SK-N-SH (cell line): ENCODE results near the gene M6PR. TPM values are rescaled to one million over a fixed set of nuclear protein-coding genes. Genes with fewer than 3 reads are reported as not detected.

Experiments
- CTCF ChIA-PET: fragments of 300-600, 350-600 bp; formaldehyde crosslinking; extraction: SDS; loops from one replicate; lab custom pipeline; 2021; lab: Yijun Ruan, JAX
- POLR2A ChIA-PET: fragments of 350-600 bp; sonication (Branson Sonifier 250); formaldehyde crosslinking; extraction: SDS; loops from one replicate; lab custom pipeline; 2020; ENCODE audit warnings: antibody characterized with exemption, inconsistent platforms; lab: Yijun Ruan, JAX
- DNase-seq: peaks from one replicate; pipeline ENCODE4 v3.0.0; 2012
- H2AFZ ChIP-seq: fragments of 200-600 bp; sonication (generic); 2 replicates; pipeline ENCODE4 v1.8.1; 2016; ENCODE audit warnings: antibody characterized with exemption, mild to moderate bottlenecking, low read depth
- H3F3A ChIP-seq: fragments of 200-600 bp; sonication (generic); replicated peaks from 2 replicates; pipeline ENCODE3; 2016; ENCODE audit warnings: antibody characterized with exemption, mild to moderate bottlenecking; ENCODE audit not compliant: insufficient read depth
- H3K27ac ChIP-seq, 2 experiments: fragments of 200-500 bp in 1 of 2; fragments of 200-600 bp in 1 of 2; sonication (Bioruptor generic) in 1 of 2; sonication (generic), shearing (Covaris generic) in 1 of 2; 2 replicates each; pipeline versions ENCODE4 v1.5.1 to v1.6.1; 2014 to 2016; ENCODE audit warnings: low read depth in 2 of 2, inconsistent platforms in 1 of 2, low read length in 1 of 2, mild to moderate bottlenecking in 1 of 2, mixed read lengths in 1 of 2
- H3K27me3 ChIP-seq: fragments of 200-600 bp; sonication (generic), shearing (Covaris generic); 2 replicates; pipeline ENCODE4 v1.6.1; 2016; ENCODE audit warnings: mixed run types; ENCODE audit not compliant: insufficient read depth
- H3K36me3 ChIP-seq, 2 experiments: fragments of 200-500 bp in 1 of 2; fragments of 200-600 bp in 1 of 2; sonication (Bioruptor generic) in 1 of 2; sonication (generic) in 1 of 2; replicated peaks in 1 of 2; 2 replicates each; pipeline versions ENCODE3 to v1.5.1; 2014 to 2016; ENCODE audit warnings: low read length in 1 of 2, mild to moderate bottlenecking in 1 of 2; ENCODE audit not compliant: insufficient read depth in 2 of 2, control insufficient read depth in 1 of 2
- H3K4me1 ChIP-seq, 2 experiments: fragments of 200-500 bp in 1 of 2; fragments of 200-600 bp in 1 of 2; sonication (Bioruptor generic) in 1 of 2; sonication (generic), shearing (Covaris generic) in 1 of 2; 2 replicates each; pipeline versions ENCODE4 v1.5.1 to v1.6.1; 2014 to 2016; ENCODE audit warnings: low read depth in 1 of 2, low read length in 1 of 2, mixed run types in 1 of 2; ENCODE audit not compliant: insufficient read depth in 2 of 2, control insufficient read depth in 1 of 2
- H3K4me2 ChIP-seq: fragments of 200-600 bp; sonication (generic), shearing (Covaris generic); 2 replicates; pipeline ENCODE4 v1.6.1; 2017; ENCODE audit warnings: mixed run types
- H3K4me3 ChIP-seq, 2 experiments: fragments of 200-500 bp in 1 of 2; fragments of 200-600 bp in 1 of 2; sonication (Bioruptor generic) in 1 of 2; sonication (generic), shearing (Covaris generic) in 1 of 2; 2 replicates each; pipeline versions ENCODE4 v1.5.1 to v1.8.1; 2014 to 2016; ENCODE audit warnings: low read depth in 2 of 2, inconsistent platforms in 1 of 2, low read length in 1 of 2, mild to moderate bottlenecking in 1 of 2, mixed read lengths in 1 of 2, moderate library complexity in 1 of 2
- H3K79me2 ChIP-seq: fragments of 200-600 bp; sonication (generic); 2 replicates; pipeline ENCODE4 v1.8.1; 2017; ENCODE audit warnings: mild to moderate bottlenecking; ENCODE audit not compliant: insufficient read depth
- H3K9ac ChIP-seq: fragments of 200-600 bp; sonication (generic); 2 replicates; pipeline ENCODE4 v1.6.1; 2017; ENCODE audit warnings: mixed run types
- H3K9me2 ChIP-seq: fragments of 200-600 bp; sonication (generic); 2 replicates; pipeline ENCODE4 v1.6.1; 2017; ENCODE audit warnings: mixed run types
- H3K9me3 ChIP-seq: fragments of 200-600 bp; sonication (generic); 2 replicates; pipeline ENCODE4 v1.6.1; 2017; ENCODE audit warnings: mixed run types, mild to moderate bottlenecking, moderate library complexity
- H4K20me1 ChIP-seq: fragments of 200-600 bp; sonication (generic); 2 replicates; pipeline ENCODE4 v1.6.1; 2017; ENCODE audit warnings: mild to moderate bottlenecking, mixed run types; ENCODE audit not compliant: insufficient read depth
- EP300 ChIP-seq, 2 experiments: IDR thresholded peaks; 2 replicates each; pipeline versions ENCODE4 v1.4.0 to v1.6.1; 2012; ENCODE audit warnings: borderline replicate concordance in 1 of 2, low read depth in 1 of 2, low read length in 1 of 2
- FOXM1 ChIP-seq: IDR thresholded peaks from 2 replicates; pipeline ENCODE4 v1.4.0; 2012; ENCODE audit warnings: low read depth, mild to moderate bottlenecking
- GATA2 ChIP-seq: sonication (generic); formaldehyde crosslinking; IDR thresholded peaks from 2 replicates; pipeline ENCODE4 v1.5.0; 2020; ENCODE audit warnings: mild to moderate bottlenecking, missing genetic modification reagents
- NRF1 ChIP-seq: IDR thresholded peaks from 2 replicates; pipeline ENCODE4 v1.6.1; 2012; ENCODE audit warnings: low read depth, mild to moderate bottlenecking, low read length
- POLR2AphosphoS5 ChIP-seq: IDR thresholded peaks from 2 replicates; pipeline ENCODE4 v1.6.1; 2012; ENCODE audit warnings: low read depth, low read length
- RAD21 ChIP-seq: IDR thresholded peaks from 2 replicates; pipeline ENCODE4 v1.6.1; 2012; ENCODE audit warnings: mild to moderate bottlenecking, low read length
- RCOR1 ChIP-seq: fragments of 150-350 bp; IDR thresholded peaks from 2 replicates; pipeline ENCODE4 v1.6.1; 2017; ENCODE audit warnings: antibody characterized with exemption, low read length
- TCF12 ChIP-seq: IDR thresholded peaks from 2 replicates; pipeline ENCODE4 v1.4.0; 2012
- ZBTB33 ChIP-seq: IDR thresholded peaks from 2 replicates; pipeline ENCODE4 v1.4.0; 2012; ENCODE audit warnings: low read depth, borderline replicate concordance
- WGBS: methylation state at CpG from one replicate; pipeline ENCODE4 v1.1.6; 2017; ENCODE audit warnings: low lambda C conversion rate; 5-methylcytosine and 5-hydroxymethylcytosine counted together
- polyA plus RNA-seq, 3 experiments: library from polyadenylated mRNA; depleted of rRNA; stranded (reverse); fragments of >200 nt; gene quantifications; 2 replicates each; pipeline ENCODE4 v1.2.3, GENCODE V29; 2012
- TF ChIP-seq, protein P1 (sequence below): IDR thresholded peaks from 2 replicates; pipeline ENCODE4 v1.6.1; 2012; ENCODE audit warnings: mild to moderate bottlenecking, low read depth, low read length, moderate library complexity
- TF ChIP-seq, protein P2 (sequence below): fragments of 150-350 bp; IDR thresholded peaks from 2 replicates; pipeline ENCODE4 v1.6.1; 2016; ENCODE audit warnings: mild to moderate bottlenecking, low read depth, low read length
- TF ChIP-seq, protein P3 (sequence below): IDR thresholded peaks from 2 replicates; pipeline ENCODE4; 2012

Gene M6PR
- polyA plus RNA-seq, 1 of the 3 experiments (the other 2 are of a cell fraction): 132 TPM

- Histone ChIP-seq H3K4me1 (no peaks in the 10 kb centered on the region; a peak in 1 of 4 replicates), H3K27ac (no peak overlapping the region), H3K36me3 (no peaks in the 10 kb centered on the region), H2AFZ (no peak overlapping the region), H3K4me3 (no peak overlapping the region), H3K27me3 (no peaks in the 10 kb centered on the region), H4K20me1 (no peaks in the 10 kb centered on the region), H3F3A (no peaks in the 10 kb centered on the region), H3K9me2 (no peaks in the 10 kb centered on the region), H3K9me3 (no peaks in the 10 kb centered on the region), H3K79me2 (no peaks in the 10 kb centered on the region), H3K9ac (no peak overlapping the region), H3K4me2 (no peak overlapping the region)
- CTCF ChIA-PET: interaction anchor here (1.1 kb wide), 1 partner anchor 94 kb away, joined by 3 read pairs; no protein-coding TSS in a partner anchor
- POLR2A ChIA-PET: no interaction called here
- 94% methylated on average over 14 of the region's 15 CpGs for WGBS
- DNase-seq: no peak
- TF ChIP-seq, protein P1, sequence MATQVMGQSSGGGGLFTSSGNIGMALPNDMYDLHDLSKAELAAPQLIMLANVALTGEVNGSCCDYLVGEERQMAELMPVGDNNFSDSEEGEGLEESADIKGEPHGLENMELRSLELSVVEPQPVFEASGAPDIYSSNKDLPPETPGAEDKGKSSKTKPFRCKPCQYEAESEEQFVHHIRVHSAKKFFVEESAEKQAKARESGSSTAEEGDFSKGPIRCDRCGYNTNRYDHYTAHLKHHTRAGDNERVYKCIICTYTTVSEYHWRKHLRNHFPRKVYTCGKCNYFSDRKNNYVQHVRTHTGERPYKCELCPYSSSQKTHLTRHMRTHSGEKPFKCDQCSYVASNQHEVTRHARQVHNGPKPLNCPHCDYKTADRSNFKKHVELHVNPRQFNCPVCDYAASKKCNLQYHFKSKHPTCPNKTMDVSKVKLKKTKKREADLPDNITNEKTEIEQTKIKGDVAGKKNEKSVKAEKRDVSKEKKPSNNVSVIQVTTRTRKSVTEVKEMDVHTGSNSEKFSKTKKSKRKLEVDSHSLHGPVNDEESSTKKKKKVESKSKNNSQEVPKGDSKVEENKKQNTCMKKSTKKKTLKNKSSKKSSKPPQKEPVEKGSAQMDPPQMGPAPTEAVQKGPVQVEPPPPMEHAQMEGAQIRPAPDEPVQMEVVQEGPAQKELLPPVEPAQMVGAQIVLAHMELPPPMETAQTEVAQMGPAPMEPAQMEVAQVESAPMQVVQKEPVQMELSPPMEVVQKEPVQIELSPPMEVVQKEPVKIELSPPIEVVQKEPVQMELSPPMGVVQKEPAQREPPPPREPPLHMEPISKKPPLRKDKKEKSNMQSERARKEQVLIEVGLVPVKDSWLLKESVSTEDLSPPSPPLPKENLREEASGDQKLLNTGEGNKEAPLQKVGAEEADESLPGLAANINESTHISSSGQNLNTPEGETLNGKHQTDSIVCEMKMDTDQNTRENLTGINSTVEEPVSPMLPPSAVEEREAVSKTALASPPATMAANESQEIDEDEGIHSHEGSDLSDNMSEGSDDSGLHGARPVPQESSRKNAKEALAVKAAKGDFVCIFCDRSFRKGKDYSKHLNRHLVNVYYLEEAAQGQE: no peak
- TF ChIP-seq RAD21 (no peak), POLR2AphosphoS5 (no peak), EP300 (IDR thresholded peaks at IDR 0.05; ENCODE audit: borderline replicate concordance in 1 of 2, low read depth in 1 of 2, low read length in 1 of 2) (no peak), NRF1 (no peak), TCF12 (no peak), FOXM1 (no peak), ZBTB33 (no peak), GATA2 (CRISPR knock-in tag) (no peak), RCOR1 (no peak)
- TF ChIP-seq, protein P2, sequence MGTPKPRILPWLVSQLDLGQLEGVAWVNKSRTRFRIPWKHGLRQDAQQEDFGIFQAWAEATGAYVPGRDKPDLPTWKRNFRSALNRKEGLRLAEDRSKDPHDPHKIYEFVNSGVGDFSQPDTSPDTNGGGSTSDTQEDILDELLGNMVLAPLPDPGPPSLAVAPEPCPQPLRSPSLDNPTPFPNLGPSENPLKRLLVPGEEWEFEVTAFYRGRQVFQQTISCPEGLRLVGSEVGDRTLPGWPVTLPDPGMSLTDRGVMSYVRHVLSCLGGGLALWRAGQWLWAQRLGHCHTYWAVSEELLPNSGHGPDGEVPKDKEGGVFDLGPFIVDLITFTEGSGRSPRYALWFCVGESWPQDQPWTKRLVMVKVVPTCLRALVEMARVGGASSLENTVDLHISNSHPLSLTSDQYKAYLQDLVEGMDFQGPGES: no peak
- TF ChIP-seq, protein P3, sequence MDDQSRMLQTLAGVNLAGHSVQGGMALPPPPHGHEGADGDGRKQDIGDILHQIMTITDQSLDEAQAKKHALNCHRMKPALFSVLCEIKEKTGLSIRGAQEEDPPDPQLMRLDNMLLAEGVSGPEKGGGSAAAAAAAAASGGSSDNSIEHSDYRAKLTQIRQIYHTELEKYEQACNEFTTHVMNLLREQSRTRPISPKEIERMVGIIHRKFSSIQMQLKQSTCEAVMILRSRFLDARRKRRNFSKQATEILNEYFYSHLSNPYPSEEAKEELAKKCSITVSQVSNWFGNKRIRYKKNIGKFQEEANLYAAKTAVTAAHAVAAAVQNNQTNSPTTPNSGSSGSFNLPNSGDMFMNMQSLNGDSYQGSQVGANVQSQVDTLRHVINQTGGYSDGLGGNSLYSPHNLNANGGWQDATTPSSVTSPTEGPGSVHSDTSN: no peak
Measured at GRCh38 chr12:8956073-8956472, 6.6 kb upstream of the M6PR start.
